ENCODE measurements around the gene KRT76. TPM values are rescaled to one million over a fixed set of nuclear protein-coding genes. Genes with fewer than 3 reads are reported as not detected.

Gene KRT76
- total and polyA plus RNA-seq, 7 donors, result not detected

DNA sequence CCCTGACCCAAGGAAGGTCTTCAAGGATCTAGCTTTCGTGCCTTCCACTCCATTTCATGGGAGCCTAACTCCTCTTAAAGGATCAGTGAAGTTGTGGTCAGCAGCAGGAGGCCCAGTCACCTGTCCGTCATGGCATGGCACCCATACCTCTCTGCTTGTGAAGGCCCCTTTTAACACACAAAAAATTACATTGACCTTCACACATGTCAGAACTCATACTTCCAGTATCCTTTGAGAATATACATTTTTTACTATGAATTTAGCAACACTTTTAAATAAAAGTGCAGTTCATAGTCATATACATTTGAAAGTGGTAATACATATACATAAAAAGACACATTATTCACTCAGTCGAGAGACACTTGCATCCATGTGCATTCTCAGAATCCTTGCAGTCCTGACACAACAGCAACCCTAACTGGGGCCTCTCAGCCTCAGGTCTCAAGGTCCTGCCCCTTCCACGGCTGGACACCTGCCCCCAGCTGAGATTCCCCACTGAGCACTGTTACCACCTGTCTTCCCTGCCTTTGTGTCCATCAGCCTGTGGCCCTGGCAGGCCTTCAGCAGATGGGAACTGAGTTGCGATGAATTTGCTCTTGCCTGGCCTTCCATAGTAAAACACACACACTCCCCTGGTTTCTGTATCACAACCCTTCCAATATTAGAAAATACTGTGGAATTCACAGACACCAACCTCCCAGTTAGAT is 22.5 kb upstream of the KRT76 start:
- no peak overlapping the region for H3K27ac ChIP-seq
- no peak overlapping the region for H3K4me3 ChIP-seq
- no peak for ATAC-seq
- WGBS, 3 donors, result 68 to 74% (median 72%) methylated on average over 5 of the region's 5 CpGs
- H3K27me3 ChIP-seq (ENCODE audit: insufficient read depth in 3 of 3, low read length in 2 of 3), result no peaks in the 10 kb centered on the region
- no peaks in the 10 kb centered on the region for H3K36me3 ChIP-seq (ENCODE audit: insufficient read depth in 1 of 2, low read depth in 1 of 2)
- no peaks in the 10 kb centered on the region for H3K4me1 ChIP-seq
- no peak for DNase-seq
- no peaks in the 10 kb centered on the region for H3K9me3 ChIP-seq
- TF ChIP-seq, protein P1, sequence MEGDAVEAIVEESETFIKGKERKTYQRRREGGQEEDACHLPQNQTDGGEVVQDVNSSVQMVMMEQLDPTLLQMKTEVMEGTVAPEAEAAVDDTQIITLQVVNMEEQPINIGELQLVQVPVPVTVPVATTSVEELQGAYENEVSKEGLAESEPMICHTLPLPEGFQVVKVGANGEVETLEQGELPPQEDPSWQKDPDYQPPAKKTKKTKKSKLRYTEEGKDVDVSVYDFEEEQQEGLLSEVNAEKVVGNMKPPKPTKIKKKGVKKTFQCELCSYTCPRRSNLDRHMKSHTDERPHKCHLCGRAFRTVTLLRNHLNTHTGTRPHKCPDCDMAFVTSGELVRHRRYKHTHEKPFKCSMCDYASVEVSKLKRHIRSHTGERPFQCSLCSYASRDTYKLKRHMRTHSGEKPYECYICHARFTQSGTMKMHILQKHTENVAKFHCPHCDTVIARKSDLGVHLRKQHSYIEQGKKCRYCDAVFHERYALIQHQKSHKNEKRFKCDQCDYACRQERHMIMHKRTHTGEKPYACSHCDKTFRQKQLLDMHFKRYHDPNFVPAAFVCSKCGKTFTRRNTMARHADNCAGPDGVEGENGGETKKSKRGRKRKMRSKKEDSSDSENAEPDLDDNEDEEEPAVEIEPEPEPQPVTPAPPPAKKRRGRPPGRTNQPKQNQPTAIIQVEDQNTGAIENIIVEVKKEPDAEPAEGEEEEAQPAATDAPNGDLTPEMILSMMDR (IDR thresholded peaks at IDR 0.05), result no peak
- intact Hi-C loops (cut with DNase I), result no loop called here

DNA sequence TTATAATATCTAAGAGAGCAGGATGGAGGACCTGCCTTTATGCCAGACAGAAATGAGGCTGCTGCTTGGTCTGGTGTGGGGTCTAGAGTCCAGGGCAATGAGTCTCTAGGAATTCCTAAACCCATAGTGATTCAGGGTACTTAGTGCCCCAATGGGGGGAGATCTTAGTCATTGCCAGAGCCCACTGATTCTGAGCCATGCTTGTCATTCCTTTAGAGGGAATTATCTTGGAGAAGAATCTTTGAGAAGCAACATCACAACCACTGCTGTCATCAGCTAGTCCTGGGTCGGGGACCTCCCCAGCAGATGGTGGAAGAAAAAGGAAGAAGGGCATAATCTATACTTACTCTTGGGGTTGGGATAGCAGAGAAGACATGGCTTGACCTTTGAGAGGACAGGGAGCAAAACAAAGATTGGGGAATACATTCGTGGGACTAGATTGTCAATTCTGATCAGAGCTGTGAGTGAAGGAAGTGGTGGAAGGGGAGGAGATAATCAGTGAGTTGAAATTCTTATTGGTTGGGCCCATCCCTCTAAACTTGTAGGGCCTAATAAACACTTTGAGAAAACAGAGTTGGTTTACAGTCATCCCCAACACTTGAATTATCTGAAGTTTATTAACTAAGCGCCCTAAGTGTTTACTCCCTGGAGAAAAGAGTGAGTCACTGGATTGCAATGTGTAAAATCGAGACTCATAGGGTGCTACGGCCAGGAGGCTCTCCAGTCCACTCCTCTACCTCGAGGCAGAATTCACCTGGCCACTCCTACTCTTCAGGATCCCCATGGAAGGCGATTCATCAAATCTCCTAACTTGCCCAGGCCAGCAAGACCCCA is 21.7 kb upstream of the KRT76 start:
- Histone ChIP-seq H3K36me3 (ENCODE audit: insufficient read depth in 1 of 2, low read depth in 1 of 2) (no peaks in the 10 kb centered on the region), H3K4me3 (no peak overlapping the region), H3K27ac (no peak overlapping the region), H3K27me3 (ENCODE audit: insufficient read depth in 3 of 3, low read length in 2 of 3) (no peaks in the 10 kb centered on the region), H3K9me3 (no peaks in the 10 kb centered on the region), H3K4me1 (no peaks in the 10 kb centered on the region)
- intact Hi-C loops (cut with DNase I), result no loop called here
- 49 to 62% (median 52%) methylated on average over 7 of the region's 7 CpGs for WGBS, 3 donors
- TF ChIP-seq, protein P1 (IDR thresholded peaks at IDR 0.05), result no peak
- ATAC-seq (no peak), DNase-seq (no peak)

DNA sequence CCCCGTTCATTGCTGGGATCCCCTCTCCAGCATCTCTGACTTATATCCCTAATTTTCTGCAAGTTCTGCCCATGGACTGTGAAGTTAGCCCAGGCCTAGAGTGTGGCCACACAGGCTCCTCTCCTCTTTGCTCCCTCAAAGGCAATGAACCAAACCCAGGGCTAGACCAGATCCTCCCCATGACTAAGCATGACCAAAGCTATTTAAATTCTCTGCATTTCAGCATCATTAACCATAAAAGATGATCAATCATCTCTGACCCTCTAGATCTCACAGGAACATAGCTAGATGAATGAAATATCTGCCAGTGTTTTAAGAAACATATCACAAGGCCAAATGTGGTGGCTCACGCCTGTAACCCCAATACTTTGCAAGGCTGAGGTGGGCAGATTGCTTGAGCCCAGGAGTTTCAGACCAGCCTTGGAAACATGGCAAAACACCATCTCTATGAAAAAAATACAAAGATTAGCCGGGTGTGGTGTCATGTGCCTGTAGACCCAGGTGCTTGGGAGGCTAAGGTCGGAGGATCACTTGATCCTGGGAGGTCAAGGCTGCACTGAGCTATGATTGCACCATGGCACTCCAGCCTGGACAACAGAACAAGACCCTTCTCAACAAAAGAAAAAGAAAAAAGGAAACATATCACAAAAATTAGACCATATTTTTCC is 21.0 kb upstream of the KRT76 start:
- H3K4me1 ChIP-seq, result no peaks in the 10 kb centered on the region
- 87 to 88% (median 87%) methylated on average over 4 of the region's 4 CpGs for WGBS, 3 donors
- ATAC-seq (no peak), DNase-seq (no peak)
- H3K27me3 ChIP-seq (ENCODE audit: insufficient read depth in 3 of 3, low read length in 2 of 3), result no peaks in the 10 kb centered on the region
- no peaks in the 10 kb centered on the region for H3K36me3 ChIP-seq (ENCODE audit: insufficient read depth in 1 of 2, low read depth in 1 of 2)
- TF ChIP-seq, protein P1 (IDR thresholded peaks at IDR 0.05), result no peak
- no peak overlapping the region for H3K4me3 ChIP-seq
- intact Hi-C loops (cut with DNase I), result no loop called here
- H3K9me3 ChIP-seq, result no peaks in the 10 kb centered on the region
- no peak overlapping the region for H3K27ac ChIP-seq

DNA sequence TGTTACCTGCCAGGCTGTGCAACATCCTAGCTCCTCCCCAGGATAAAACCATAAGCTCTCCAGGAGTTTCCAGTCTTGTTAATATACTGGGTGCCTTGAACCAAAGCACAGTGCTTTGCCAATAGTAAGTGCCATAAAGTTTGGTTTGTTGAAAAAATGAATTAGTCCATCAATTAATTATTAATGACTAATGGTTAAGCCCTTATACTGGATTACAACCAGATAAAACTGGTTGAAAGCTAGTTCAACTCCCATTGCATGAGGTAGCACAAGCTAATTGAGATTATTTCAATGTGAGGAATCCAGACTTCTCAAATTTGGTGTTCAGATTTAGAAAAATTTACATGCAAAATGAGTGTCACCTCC is 20.4 kb upstream of the KRT76 start:
- no peaks in the 10 kb centered on the region for H3K27me3 ChIP-seq (ENCODE audit: insufficient read depth in 3 of 3, low read length in 2 of 3)
- intact Hi-C loops (cut with DNase I), result no loop called here
- H3K9me3 ChIP-seq, result no peaks in the 10 kb centered on the region
- TF ChIP-seq, protein P1 (IDR thresholded peaks at IDR 0.05), result no peak
- no peak for ATAC-seq
- H3K36me3 ChIP-seq (ENCODE audit: insufficient read depth in 1 of 2, low read depth in 1 of 2), result no peaks in the 10 kb centered on the region
- DNase-seq, result no peak
- no peaks in the 10 kb centered on the region for H3K4me1 ChIP-seq
- H3K4me3 ChIP-seq, result no peak overlapping the region
- no peak overlapping the region for H3K27ac ChIP-seq
